Natural killer cell treated with Interleukin-12 subunit alpha and Interleukin-12 subunit beta and Interleukin-15 and Interleukin-18, amount 100 ng/mL, for 72 hours (primary cell): ENCODE data around the gene SMC3. TPM values are rescaled to one million over a fixed set of nuclear protein-coding genes. Genes with fewer than 3 reads are reported as not detected.

Source experiments
- ATAC-seq, 2 donors: fragments of 150-1000 bp; cut with Tn5 transposase in 1 of 2; sonication (Bioruptor Pico), chemical (Tn5 transposase) in 1 of 2; 2 replicates each; pipeline ENCODE4 v1.10.0; 2021
- DNase-seq: peaks from one replicate; pipeline ENCODE4 v3.0.0; 2022; ENCODE audit warnings: low spot score
- H3K27ac Mint-ChIP-seq, 2 donors: 1 replicate in 1 of 2; 2 replicates in 1 of 2; pipeline ENCODE4 v1.8.0; 2022; ENCODE audit warnings: mixed read lengths in 2 of 2, mild to moderate bottlenecking in 1 of 2, moderate library complexity in 1 of 2
- H3K27me3 Mint-ChIP-seq, 2 donors: 1 replicate in 1 of 2; 2 replicates in 1 of 2; pipeline ENCODE4 v1.8.0; 2022; ENCODE audit warnings: mixed read lengths in 2 of 2
- H3K36me3 Mint-ChIP-seq: one replicate; pipeline ENCODE4 v1.8.0; 2022; ENCODE audit warnings: mixed read lengths
- H3K4me1 Mint-ChIP-seq, 2 donors: 1 replicate in 1 of 2; 2 replicates in 1 of 2; pipeline ENCODE4 v1.8.0; 2022; ENCODE audit warnings: low read depth in 2 of 2, mixed read lengths in 2 of 2, mild to moderate bottlenecking in 1 of 2
- H3K4me3 Mint-ChIP-seq: one replicate; pipeline ENCODE4 v1.8.0; 2022; ENCODE audit warnings: mixed read lengths
- H3K9me3 Mint-ChIP-seq: 2 replicates; pipeline ENCODE4 v1.8.0; 2022; ENCODE audit warnings: mixed read lengths
- total RNA-seq, 2 donors: library from RNA; stranded (reverse); gene quantifications; one replicate each; pipeline ENCODE4 v1.2.3, GENCODE V29; 2022

SMC3 gene
- total RNA-seq, 2 donors from 2014 or later: 55.2 to 56.6 TPM

GRCh38 chr10:110553905-110554304, 13.6 kb upstream of the SMC3 start:
- DNase-seq (no peak), ATAC-seq (no peak)
- Mint-ChIP-seq H3K4me3 (no peak overlapping the region), H3K36me3 (no peaks in the 10 kb centered on the region), H3K4me1 (peaks cover 7% of the 10 kb centered on the region in 2 donors), H3K27ac (no peak overlapping the region), H3K9me3 (no peaks in the 10 kb centered on the region), H3K27me3 (peaks cover 24 to 28% of the 10 kb centered on the region in 2 donors)

GRCh38 chr10:110556296-110556695, 11.2 kb upstream of the SMC3 start:
- Mint-ChIP-seq H3K27me3 (peaks cover 28 to 36% of the 10 kb centered on the region in 2 donors), H3K36me3 (no peaks in the 10 kb centered on the region), H3K9me3 (no peaks in the 10 kb centered on the region), H3K4me1 (peaks cover 7% of the 10 kb centered on the region in 2 donors), H3K4me3 (no peak overlapping the region), H3K27ac (no peak overlapping the region)
- no peak for ATAC-seq
- no peak for DNase-seq

DNA sequence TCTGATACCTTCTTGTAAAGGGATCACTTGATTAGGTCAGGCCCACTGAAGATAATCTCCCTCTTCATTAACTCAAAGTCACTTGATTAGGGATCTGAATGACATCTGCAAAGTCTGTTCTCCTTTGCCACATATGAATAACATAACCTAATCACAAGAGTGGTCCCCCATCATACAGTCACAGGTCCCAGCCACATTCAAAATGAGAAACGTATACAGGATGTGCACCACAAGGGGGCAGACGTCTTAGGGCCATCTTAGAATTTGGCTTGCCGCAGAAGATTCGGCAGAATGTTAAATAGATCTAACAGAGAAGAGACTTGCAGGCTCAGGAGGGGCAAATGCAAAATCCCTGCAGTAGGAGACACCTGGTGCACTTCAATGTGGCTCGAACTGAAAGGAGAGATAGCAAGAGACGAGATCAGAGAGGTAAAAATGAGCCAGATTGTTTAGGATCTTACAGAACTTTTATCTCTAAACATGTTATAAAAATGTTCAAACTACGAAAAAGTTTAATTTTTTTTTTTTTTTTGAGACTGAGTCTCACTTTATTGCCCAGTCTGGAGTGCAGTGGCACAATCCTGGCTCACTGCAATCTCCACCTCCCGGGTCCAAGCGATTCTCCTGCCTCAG, 10.4 kb upstream of the SMC3 start:
- H3K4me3 Mint-ChIP-seq: no peak overlapping the region
- no peaks in the 10 kb centered on the region for H3K9me3 Mint-ChIP-seq
- peak; percentile 76 to 88 for ATAC-seq

DNA sequence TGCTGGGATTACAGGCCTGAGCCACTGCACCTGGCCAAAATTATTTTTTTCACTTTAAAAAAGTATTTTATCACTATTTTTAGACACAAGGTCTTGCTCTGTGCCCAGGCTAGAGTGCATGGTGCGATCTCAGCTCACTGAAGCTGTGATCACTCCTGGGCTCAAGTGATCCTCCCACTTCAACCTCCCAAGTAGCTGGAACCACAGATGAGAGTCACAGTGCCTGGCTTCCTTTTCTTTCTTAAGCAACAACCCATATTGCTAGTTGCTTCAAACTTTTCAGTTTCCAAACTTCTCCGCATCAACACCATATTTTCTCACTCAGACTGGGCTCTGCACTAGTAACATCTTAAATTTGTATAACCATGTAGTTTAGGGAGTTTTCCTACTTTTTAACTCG, 9.5 kb upstream of the SMC3 start:
- H3K9me3 Mint-ChIP-seq: no peaks in the 10 kb centered on the region
- peaks cover 7% of the 10 kb centered on the region in 2 donors for H3K4me1 Mint-ChIP-seq
- no peaks in the 10 kb centered on the region for H3K36me3 Mint-ChIP-seq
- ATAC-seq (no peak), DNase-seq (no peak)
- H3K27me3 Mint-ChIP-seq: peaks cover 19 to 39% of the 10 kb centered on the region in 2 donors
- no peak overlapping the region for H3K27ac Mint-ChIP-seq
- no peak overlapping the region for H3K4me3 Mint-ChIP-seq

More for the DNA sequence above, 10.4 kb upstream of the SMC3 start:
- H3K27ac Mint-ChIP-seq: peak overlapping the region in 1 of 2 donors; percentile 2
- peaks cover 22 to 35% of the 10 kb centered on the region in 2 donors for H3K27me3 Mint-ChIP-seq
- no peaks in the 10 kb centered on the region for H3K36me3 Mint-ChIP-seq
- peak; percentile 73 for DNase-seq
- H3K4me1 Mint-ChIP-seq: peaks cover 7% of the 10 kb centered on the region in 2 donors

DNA sequence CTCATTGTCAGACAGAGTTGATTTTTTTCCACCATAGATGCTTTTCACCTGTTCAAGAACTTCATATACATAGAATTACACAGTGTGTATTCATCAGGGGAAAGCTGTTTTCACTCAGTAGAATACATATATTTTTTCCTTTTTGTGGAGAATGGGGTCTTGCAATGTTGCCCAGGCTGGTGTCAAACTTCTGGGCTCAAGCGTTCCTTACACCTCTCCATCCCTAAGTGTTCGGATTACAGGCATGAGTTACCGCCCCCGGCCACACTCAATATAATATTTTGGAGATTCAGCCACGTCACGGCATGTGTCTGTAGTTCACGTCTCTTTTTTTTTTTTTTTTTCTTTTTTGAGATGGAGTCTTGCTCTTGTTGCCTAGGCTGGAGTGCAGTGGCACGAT, 7.5 kb upstream of the SMC3 start:
- Mint-ChIP-seq H3K4me1 (peaks cover 7% of the 10 kb centered on the region in 2 donors), H3K36me3 (no peaks in the 10 kb centered on the region), H3K9me3 (no peaks in the 10 kb centered on the region), H3K27ac (no peak overlapping the region), H3K4me3 (no peak overlapping the region), H3K27me3 (peaks cover 33 to 53% of the 10 kb centered on the region in 2 donors)
- no peak for ATAC-seq
- DNase-seq: no peak

GRCh38 chr10:110561292-110561691, 6.2 kb upstream of the SMC3 start:
- no peak for ATAC-seq
- Mint-ChIP-seq H3K27me3 (peaks cover 30 to 53% of the 10 kb centered on the region in 2 donors), H3K36me3 (no peaks in the 10 kb centered on the region)

GRCh38 chr10:110562348-110562747, 5.1 kb upstream of the SMC3 start:
- DNase-seq: no peak
- Mint-ChIP-seq H3K4me1 (peaks cover 6 to 8% of the 10 kb centered on the region in 2 donors), H3K27ac (no peak overlapping the region), H3K27me3 (peaks cover 25 to 45% of the 10 kb centered on the region in 2 donors), H3K9me3 (no peaks in the 10 kb centered on the region), H3K36me3 (no peaks in the 10 kb centered on the region), H3K4me3 (no peak overlapping the region)
- ATAC-seq: no peak

More at GRCh38 chr10:110561292-110561691, 6.2 kb upstream of the SMC3 start:
- Mint-ChIP-seq H3K27ac (no peak overlapping the region), H3K4me3 (no peak overlapping the region), H3K4me1 (peaks cover 7% of the 10 kb centered on the region in 2 donors), H3K9me3 (no peaks in the 10 kb centered on the region)
- DNase-seq: no peak

- H3K4me3 Mint-ChIP-seq: no peak overlapping the region
- H3K4me1 Mint-ChIP-seq: peaks cover 6 to 8% of the 10 kb centered on the region in 2 donors
- peaks cover 25 to 45% of the 10 kb centered on the region in 2 donors for H3K27me3 Mint-ChIP-seq
- DNase-seq (no peak), ATAC-seq (no peak)
- no peak overlapping the region for H3K27ac Mint-ChIP-seq
- no peaks in the 10 kb centered on the region for H3K36me3 Mint-ChIP-seq
- no peaks in the 10 kb centered on the region for H3K9me3 Mint-ChIP-seq
Observed at GRCh38 chr10:110563132-110563531, 4.4 kb upstream of the SMC3 start.

DNA sequence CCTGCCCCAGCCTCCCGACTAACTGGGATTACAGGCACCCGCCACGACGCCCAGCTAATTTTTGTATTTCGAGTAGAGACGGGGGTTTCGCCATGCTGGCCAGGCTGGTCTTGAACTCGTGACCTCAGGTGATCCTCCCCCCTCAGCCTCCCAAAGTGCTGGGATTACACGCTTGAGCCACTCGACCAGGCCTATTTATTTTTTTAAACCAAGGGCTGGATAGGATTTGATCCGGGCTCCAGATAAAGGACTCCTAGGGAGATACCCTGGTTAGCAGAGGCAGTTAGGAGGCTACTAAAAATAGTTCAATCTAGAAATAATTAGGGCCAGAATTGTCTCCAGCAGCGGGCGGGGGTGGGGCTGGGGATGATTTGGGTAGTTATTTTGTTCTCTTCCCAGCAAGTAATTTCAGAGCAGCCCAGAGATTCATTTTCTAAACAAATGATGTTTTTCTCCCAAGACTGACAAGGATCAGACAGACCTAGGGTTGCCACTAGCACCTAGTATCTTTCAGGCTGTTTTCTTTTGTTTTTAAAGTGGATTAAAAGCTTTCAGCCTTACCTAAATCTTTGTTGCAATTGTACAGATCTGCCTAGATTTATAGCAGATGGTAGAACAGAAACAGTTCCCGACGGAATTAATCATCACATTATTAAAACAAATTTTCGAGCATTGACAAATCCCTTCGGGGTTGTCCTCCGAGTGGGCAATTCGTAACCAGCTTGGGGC, 859 bp upstream of the SMC3 start:
- Mint-ChIP-seq H3K9me3 (no peaks in the 10 kb centered on the region), H3K27me3 (peaks cover 16 to 23% of the 10 kb centered on the region in 2 donors), H3K36me3 (peaks cover 10% of the 10 kb centered on the region), H3K27ac (peak overlapping the region; percentile 91 to 98), H3K4me3 (peak overlapping the region; percentile 95), H3K4me1 (peaks cover 22 to 29% of the 10 kb centered on the region in 2 donors)
- ATAC-seq (no peak), DNase-seq (no peak)

DNA sequence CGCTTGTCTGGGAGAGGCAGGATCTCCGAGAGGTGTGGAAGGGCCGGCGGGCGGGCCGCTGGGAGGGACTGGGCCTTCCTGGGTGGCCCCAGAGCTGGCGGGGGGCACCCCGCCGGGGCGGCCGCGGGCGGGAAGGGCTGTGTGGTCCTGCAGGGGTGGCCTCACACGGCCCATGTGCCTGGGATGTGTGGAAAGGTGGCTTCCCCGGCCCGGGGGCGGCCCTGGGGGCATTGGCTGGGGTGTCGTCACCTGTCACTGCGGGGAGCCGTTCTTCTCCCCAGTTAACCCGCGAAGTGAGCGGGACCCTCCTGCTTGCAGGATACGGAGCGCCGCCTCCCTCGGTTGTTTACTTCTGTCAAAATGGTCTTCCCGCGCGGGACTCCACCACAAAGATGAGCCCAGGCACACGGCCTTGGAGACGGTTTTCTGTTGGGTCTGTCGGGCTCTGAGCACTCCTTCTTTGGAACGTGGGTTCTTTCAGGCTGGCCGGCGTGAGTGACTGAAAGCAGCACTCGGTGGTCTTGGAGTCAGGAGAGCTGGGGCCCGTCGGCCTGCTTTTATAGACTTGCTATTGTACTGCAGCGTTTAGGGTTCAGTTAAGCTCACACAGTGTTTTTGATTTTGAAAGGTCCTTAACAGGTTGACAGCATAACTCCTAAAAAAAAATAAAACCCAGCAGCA, 700 bp downstream of the SMC3 start:
- DNase-seq (peak; percentile 78), ATAC-seq (peak; percentile 60 to 71)
- H3K27me3 Mint-ChIP-seq: peaks cover 13 to 14% of the 10 kb centered on the region in 2 donors
- H3K4me1 Mint-ChIP-seq: peaks cover 27 to 36% of the 10 kb centered on the region in 2 donors
- H3K9me3 Mint-ChIP-seq: no peaks in the 10 kb centered on the region
- H3K36me3 Mint-ChIP-seq: peaks cover 10% of the 10 kb centered on the region
- peak overlapping the region; percentile 95 for H3K4me3 Mint-ChIP-seq
- H3K27ac Mint-ChIP-seq: peak overlapping the region; percentile 91 to 98

DNA sequence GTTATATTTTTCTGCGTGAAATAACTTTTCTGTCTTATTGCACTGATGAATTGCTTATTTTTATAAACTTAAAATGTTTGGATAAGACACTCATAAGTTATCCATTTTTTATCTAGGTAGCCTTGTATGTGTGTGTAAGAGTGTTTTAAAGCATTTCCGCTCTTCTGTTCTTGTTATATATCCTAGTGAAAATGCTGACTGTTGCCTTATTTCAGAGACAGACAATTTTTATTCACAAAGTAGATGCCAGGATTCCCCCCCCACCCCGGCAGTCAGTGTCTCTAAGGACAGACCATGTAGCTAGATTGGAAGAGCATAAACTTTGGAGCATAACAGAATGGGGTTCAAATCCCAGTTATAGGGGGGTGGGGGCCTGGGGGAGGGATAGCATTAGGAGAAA, 1.6 kb downstream of the SMC3 start:
- peaks cover 27 to 37% of the 10 kb centered on the region in 2 donors for H3K4me1 Mint-ChIP-seq
- no peak for ATAC-seq
- peak overlapping the region; percentile 95 for H3K4me3 Mint-ChIP-seq
- DNase-seq: no peak
- peaks cover 4 to 7% of the 10 kb centered on the region in 2 donors for H3K27me3 Mint-ChIP-seq
- H3K36me3 Mint-ChIP-seq: peaks cover 10% of the 10 kb centered on the region
- H3K9me3 Mint-ChIP-seq: no peaks in the 10 kb centered on the region
- H3K27ac Mint-ChIP-seq: peak overlapping the region; percentile 88 to 91

- Mint-ChIP-seq H3K36me3 (peaks cover 10% of the 10 kb centered on the region), H3K27ac (peak overlapping the region; percentile 1 to 91), H3K4me1 (peaks cover 32 to 43% of the 10 kb centered on the region in 2 donors), H3K27me3 (peaks cover 0 to under 1% of the 10 kb centered on the region in 2 donors), H3K9me3 (no peaks in the 10 kb centered on the region), H3K4me3 (peak overlapping the region; percentile 95)
- ATAC-seq (no peak), DNase-seq (no peak)
Observed at GRCh38 chr10:110569736-110570135, 2.2 kb downstream of the SMC3 start.

DNA sequence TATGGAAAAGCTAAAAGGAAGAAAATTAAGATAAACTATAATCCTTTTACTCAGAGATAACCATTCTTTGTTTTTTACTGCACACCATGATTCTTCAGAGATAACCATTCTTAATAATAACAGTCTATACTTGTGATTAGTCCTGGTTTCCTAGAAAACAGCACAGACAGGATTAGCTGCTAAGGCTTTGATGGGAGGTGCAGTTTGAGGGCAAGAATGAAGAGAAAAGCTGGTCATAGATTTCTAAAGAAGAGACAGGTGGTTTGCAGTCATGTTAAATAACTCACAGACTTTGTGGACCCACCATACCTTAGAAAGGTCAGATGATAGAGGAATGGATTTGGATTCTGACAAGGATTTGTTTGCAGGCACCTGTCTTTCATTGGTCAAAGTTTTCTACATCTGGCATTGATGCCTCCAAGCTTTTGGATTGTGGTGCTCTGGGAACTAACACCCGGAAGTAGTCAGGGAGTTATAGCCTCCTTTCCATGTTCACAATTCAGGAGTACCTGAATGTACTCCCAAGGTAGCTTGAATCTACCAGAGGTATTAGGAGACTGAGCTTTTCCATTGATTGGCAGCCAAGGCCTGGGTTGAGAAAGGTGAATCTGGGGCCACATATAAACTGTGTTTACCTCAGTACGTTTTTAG, 3.7 kb downstream of the SMC3 start:
- H3K36me3 Mint-ChIP-seq: peaks cover 16% of the 10 kb centered on the region
- no peak for DNase-seq
- no peak for ATAC-seq
- H3K4me3 Mint-ChIP-seq: no peak overlapping the region
- H3K9me3 Mint-ChIP-seq: no peaks in the 10 kb centered on the region
- H3K27ac Mint-ChIP-seq: no peak overlapping the region
- peaks cover 32 to 50% of the 10 kb centered on the region in 2 donors for H3K4me1 Mint-ChIP-seq
- H3K27me3 Mint-ChIP-seq: no peaks in the 10 kb centered on the region
